ENCODE data around the gene TMEM252. TPM values are rescaled to one million over a fixed set of nuclear protein-coding genes. Genes with fewer than 3 reads are reported as not detected.

TMEM252 gene, protein sequence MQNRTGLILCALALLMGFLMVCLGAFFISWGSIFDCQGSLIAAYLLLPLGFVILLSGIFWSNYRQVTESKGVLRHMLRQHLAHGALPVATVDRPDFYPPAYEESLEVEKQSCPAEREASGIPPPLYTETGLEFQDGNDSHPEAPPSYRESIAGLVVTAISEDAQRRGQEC
- not detected for total RNA-seq

DNA sequence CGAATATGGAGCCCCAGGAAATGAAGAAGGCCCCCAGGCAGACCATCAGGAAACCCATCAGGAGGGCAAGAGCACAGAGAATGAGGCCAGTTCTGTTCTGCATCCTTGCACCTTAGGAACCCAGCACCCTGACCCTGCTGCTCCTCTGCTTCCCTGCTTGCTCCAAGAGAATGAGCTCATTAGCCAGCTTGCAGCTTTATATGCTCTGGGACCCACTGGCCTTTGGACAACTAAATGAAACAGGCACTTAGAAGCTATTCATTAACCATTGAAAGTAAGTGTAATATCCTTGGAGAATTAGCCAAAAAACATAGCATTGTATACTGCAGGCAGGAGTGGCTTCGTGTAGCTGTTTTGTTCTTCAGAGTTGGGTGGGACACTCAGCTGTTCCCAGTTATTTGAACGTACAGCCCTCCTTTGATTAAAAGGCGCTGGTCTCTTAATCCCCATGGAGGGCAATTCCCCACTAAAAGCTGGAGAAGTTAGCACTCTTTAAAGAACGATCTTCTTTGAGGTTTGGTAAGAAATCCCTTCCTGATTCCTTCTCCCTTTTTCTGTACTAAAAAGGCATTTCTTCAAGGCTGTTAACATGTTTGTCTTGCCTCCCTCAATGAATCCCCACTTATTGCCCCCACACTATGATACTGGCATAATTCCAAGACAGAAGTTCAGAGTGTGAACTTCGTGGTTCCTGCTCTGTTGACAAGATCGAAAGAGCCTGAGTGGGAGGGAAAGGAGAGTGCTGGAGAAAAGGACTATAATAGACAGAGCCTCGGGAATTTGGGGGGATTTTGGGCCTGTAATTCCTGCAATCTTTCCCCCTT lies at the start of gene TMEM252:
Gene TMEM252 (minus strand): TSS at position 172 of the 824 bp plus-strand sequence. CDS start 69 bp downstream, at position 103.
- no peak for DNase-seq

DNA sequence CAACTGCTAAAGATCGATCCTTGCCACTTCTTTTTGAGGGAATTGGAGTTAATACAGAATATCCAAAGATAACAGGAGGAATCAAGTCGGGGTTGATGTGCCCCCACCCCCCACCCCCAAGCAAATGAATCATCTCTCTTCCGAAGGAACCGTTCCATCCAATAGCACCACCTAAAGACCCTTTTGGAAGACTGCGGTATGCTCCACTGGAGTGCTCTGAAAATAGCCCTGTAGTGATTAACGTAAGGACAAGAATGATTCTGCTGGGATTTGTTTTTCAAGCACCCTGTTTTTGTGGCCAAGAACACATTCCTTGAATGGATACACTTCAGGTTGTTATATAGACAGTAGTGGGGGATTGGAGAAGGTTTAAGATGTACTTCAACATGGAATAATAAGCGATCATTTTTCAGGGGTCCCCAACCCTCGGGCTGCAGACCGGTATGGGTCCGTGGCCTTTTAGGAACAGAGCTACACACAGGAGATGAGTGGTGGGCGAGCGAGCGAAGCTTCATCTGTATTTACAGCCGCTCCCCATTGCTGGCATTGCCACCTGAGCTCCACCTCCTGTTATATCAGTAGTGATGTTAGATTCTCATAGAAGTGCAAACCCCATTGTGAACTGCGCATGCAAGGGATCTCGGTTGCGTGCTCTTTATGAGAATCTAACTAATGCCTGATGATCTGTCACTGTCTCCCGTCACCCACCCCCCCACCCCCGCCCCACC lies 44.5 kb upstream of the TMEM252 start:
- DNase-seq, result no peak

DNA sequence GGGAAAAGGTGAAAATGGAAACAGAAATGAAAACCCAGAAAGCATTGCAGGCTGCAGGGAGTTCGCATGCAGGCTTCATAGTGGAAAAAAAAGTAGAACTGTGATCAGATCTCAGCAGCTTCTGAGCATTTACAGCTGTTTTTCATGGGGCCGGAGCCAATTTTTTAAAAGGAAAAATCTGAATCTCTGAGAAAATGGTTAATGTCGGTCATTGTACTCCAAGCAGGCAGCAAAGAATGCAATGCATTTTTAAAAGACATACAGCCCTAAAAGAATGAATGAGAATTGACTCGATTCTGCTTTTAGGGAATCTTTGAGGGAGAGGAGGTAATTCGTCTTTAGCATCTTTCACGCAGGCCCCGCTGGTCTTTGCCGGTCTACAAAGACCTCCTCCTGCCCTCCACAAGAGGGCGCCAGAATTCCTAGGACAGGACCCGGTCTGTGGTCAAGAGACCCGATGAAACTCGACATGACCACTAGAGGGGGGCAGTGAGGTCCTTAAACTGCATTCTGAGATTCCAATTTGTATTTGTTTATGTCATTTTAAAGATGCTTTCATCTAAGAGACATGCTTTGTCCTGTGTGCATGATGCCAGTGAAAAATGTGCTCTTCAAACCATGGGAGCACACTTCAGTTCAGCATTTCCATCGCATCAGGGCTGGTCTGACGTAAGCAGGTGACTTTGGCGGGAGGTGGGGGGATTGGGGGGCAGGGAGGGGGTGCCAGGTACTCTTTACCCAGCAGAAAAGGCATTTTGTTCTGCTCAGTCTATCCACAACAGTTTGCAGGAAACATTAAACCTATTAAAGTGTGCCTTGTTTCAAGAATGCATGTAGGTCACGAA lies 43.7 kb upstream of the TMEM252 start:
- peak; percentile 84 for DNase-seq

DNA sequence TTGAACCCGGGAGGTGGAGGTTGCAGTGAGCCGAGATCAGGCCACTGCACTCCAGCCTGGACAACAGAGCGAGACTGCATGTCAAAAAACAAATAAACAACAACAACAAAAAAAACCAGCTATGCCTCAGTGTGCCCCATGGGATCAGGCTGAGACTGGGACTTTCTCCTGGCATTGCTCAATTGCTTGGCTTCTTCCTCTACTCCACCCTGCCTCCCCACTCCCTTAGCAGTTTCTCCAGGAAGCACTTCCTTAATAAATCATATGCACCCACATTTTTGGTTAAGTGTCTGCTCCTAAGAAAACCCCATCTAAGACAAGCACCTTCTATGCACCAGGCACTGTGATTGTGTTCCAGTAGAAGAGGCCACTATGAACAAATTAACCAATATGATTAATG lies 41.0 kb upstream of the TMEM252 start:
- no peak for DNase-seq

DNA sequence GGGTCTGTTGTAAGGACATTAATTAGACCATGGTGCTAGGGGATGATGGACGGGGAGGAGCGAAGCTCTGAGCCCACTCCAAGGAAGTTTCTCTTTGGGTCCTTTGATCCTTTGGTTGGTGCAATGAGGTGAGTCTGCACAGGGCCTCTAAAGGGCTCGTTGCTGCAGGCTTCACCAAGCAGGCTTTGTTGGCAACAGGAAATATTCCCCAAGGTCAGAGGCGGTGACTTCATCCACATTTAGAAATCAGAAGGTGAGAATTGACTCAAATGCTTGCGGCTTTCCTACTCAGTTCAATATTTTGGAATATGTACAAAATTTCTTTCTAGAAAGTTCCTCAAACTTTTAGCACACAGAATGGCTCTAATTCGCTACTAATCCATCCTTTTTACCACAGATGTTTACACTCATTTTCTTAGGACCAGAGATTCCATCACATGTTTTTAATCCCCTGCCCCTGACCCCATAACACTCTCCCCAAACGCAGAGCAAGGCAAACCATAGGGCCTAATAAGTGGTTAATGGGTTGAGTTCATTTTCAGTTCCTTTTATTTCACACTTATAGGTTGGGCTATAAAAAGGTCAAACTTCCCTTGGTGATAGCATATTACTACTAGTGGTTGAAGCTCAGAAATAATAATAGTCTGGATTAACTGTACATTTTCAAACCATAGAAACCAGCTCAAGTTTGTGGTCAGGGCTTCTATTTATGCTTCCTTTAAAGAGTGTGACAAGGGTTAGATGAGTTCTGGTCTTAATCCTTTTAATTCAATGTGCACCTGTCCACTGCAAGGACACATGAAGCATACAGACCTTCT lies 37.3 kb upstream of the TMEM252 start:
- DNase-seq, result no peak

DNA sequence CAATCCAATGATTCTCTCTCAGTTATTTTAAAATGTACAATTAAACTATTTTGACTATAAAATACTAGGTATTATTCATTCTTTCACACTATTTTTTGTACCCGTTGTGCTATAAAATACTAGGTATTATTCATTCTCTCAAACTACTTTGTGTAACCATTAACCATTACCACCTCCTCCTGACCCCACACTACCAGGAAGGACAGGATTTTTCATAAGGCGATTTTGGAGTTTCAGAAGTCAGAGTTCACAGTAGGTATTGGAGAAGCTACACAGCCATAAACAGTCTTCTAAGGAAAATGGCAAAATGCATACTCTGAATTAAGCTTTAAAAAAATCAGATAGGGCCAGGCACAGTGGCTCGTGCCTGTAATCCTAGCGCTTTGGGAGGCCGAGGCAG lies 35.1 kb upstream of the TMEM252 start:
- no peak for DNase-seq

DNA sequence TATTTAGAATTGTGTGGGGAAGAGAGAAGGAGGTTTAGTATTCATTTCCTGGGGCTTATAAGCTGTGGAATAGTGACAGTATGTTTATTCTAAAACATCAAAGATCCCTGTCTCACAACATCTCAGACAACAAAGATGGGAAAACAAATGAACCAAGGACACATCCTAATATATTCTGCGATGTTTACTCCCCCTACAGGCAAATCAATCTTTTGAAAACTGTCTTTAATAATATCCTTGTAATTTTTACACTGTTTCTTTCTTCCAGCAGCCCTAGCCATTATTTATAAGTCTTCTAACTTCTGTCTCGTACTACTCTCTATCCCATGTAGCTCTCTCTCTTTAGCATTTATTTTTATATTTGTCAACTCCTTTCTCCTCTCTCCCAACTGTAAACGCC lies 33.5 kb upstream of the TMEM252 start:
- no peak for DNase-seq

DNA sequence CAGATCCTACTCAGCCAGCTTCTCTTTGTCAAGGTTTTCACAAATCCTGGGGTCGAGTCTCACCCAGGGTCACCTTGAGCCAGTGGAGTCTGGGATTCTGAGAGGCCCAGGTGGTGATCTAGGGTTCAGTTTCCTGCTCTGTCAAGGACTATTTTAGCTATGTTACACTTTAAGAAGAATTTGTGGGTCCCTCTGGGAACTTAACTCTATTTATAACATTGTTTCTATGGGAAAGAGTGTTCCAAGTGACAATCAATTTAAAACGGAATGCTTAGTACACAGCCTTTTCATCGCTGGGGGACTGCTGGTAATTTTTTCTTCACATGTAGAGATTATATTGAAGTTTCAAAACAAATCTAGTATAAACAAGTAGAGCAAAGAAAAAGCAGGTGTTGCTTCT lies 26.9 kb upstream of the TMEM252 start:
- no peak for DNase-seq

DNA sequence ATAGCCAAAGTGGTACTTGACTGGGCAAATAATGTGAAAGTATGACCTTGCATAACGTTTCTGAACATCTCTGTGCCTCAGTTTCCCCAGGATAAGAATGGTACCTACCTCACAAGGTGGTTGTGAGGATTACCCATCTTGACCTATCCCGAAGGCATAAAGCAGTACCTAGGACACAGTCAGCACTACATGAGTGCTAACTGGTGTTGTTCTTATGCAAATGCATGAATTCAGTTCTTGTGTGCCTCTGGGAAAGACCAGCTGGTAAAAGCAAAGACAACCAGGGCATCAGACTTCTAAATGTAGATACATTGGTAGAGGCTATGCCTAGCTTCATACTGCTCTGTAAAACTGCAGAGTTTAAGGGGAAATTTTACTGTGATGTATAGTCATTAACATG lies 21.8 kb upstream of the TMEM252 start:
- no peak for DNase-seq

DNA sequence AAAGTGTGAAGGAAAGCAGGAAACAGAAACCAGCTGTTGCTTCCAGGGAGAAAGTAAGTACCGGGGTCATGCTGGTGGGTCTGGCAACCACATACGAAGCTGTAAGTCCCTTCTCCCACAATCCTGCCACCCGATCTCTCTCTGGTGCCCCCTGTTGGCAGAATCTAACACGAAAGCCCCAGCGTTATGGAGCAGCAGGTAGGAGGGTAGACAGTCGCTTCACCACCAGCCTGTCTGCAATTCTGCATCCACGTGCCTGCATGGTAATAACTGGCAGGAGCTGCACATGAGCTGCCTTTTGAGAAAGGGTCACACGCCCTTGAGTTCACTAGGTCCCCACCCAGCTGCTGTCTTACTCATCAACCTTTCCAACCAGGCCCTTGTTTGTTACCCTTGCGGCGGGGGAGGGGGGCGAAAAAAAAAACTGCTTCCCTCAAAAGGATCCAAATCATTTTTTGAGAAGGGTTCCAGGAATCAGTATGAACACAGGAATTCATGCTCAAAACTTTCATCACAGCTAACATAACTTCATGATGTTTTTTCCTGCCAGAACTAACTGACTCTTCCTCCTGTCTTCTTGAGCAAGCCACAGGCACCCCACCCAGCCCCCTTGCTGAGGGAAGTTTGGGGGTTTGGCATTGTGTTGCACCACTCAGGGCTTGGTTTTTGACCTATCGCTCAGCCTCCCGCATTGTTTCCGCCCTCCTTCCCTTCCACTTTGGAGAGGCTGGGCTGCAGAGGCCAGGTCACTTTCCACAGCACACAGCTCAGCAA lies 19.6 kb upstream of the TMEM252 start:
- DNase-seq, result peak; percentile 15

DNA sequence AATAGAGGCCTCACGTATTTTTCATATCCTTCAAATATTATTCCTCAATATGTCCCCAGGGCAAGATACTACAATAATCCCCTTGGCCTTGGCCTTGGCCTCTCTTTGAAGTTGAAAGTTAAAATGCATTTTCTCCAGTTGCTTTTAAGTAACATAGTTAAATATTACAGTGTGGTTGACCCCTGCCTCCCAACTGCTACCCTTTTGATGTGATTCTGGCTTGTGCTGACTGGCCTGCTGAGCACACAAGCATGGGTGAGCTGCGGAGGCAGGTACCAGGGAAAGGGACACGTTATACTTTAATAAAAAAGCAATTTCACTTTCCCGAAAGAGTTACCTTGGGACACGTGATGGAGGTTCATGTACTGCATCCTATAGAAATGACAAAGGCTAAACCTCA lies 17.9 kb upstream of the TMEM252 start:
- DNase-seq, result no peak

DNA sequence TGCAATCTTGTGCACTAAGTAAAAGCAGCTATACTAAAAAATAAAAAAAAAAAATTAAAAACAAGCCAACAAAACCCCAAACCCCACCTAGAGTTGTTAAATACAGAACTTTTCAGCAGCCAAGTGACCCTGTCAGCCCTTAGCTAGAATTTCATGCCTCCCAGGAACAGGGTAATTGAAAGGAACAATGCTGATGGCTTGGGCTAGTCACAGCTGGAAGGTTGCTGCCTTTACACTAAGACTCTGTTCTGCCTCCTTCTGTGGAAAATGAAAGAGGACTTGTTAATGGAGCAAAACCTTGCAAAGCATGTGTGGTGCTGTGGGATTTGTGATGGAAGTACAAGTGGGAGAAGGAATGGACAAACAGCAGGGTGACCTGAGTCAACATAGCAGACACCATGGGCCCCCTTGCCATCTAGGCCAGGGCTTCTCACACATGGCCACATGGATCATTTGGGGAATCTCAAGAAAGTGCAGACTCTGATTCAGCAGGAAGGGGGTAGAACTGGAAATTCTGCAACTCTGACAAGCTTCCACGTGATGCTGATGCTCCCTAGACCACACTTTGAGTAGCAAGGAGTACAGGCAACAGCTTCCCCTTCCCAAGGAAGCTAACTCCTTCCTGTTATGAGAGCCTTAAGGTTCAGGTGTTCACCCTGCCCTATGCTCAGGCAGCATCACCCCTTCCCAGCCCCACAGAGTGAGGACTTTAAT lies 14.9 kb upstream of the TMEM252 start:
- no peak for DNase-seq

DNA sequence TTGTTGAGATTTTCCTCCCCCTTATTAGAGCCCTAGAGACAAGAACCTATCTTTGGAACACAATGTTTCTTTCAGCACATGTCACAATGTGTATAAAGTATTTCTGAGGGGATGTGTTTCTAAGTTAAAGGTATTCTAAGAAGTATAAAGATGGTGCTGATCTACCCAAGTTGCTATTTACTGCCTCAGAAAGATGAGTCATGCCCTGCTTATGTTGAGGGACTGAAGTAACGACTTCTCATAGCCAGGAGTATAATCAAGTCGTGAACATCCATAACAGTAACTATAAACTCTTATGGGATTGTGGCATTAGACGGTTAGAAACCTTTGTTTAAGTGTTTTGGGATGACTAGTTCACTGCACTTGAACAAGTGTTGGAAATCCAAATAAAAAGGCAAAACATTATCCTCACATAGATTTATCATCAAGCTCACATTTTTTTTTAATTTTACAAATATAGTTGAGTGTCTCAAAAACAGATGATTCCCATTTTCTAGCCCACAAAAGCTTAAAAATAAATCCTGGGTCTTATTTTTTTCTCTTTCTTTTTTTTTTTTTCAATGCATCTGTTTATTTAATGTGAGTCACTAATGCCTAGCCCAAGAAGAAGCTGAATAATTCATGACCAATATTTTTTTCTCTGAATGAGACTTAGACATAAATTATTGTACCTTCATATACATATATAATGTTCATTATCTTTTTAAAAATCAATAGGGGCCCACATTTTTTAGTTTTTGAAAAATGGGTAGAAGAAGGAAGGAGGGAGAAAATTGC lies 12.2 kb upstream of the TMEM252 start:
- no peak for DNase-seq

DNA sequence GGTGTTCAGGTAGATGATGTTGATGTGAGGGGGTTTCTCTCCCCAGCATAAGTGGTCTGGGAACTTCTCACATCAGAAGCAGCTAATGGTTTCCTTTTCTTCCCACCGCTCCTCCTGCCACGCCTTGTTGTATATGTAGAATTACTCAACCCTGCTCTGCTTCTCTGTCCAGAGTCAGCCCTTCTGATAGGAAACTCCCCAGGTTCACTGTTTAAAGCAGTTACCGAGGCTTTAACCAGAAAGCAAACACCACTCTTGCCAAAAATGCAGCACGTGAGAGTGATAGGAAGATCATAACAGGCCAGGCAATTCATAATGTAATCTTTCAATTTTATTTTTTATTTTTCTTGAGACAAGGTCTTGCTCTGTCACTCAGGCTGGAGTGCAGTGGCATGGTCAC lies 10.5 kb upstream of the TMEM252 start:
- no peak for DNase-seq

DNA sequence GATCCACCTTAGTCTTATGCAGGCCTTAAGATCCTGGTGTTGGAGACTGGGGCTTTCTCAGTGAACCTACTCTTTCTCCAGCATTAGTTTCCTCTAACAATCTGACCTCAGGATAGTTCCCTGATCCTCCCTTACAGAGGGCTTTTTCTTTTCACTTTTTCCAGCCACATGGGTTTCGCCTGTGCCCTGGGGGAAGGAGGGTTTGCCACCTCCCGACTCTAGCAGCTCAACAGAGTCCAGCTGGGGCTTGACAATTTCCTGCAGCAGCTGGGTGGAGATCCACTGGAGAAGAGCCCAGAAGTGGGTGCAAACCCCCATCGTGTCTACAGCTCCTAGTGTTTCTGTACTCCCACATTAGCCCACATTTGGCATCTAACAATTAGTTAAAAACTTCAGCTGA lies 7.6 kb upstream of the TMEM252 start:
- DNase-seq, result no peak

DNA sequence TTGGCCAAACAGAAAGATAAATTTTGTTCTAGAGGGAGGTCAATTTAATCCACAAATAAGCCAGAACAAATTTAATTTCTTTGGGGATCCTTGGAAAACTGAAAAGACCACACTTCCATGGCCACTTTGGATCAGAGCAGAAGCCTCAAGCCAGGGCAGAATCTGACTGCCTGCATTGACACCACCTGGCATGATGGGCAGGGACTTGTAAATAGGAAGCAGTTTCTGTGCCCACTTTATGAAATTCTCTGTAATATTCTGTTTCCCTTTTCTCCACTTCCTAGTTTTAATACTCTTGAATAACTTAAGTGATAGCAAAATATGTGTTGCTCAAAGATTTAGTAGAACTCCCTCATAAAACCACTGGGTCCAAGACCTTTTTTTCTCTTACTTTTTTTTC lies 6.7 kb upstream of the TMEM252 start:
- no peak for DNase-seq

DNA sequence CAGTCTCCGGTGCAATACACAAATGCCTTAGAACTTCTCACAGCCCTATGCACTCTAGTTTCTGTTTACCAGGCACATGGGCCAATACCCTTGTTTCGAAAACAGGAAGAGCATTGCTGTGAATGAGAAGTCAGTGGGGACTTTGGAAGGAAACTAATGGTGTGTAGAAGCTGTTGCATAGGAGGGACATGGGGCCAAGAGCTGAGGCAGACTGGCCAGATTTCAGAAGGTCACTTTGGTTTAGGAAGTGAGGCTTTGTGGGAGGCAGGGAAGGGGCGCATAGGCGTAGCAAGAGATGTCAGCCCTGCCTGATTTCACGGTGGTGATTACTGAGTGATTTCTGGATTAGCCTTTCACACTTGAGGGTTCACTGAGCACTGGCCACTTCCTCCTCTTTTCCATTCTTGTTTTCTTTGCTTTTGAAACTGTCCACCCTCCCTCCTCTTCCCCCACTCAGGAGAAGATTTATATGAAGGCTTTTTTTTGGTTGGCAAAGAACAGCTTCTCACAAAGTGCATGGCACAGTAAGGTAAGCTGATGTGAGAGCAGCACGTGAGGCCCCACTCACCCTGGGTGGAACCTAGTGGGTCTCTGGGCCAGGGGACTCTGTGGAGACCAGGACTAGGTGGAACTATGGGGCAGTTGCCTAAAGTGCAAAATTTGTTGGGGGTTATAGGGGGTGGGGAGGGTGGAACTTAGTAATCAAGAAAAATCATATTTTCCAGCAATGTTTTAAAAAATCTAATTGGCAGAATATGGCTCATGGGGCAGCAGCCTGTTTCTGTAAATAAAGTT lies 6.1 kb upstream of the TMEM252 start:
- no peak for DNase-seq

DNA sequence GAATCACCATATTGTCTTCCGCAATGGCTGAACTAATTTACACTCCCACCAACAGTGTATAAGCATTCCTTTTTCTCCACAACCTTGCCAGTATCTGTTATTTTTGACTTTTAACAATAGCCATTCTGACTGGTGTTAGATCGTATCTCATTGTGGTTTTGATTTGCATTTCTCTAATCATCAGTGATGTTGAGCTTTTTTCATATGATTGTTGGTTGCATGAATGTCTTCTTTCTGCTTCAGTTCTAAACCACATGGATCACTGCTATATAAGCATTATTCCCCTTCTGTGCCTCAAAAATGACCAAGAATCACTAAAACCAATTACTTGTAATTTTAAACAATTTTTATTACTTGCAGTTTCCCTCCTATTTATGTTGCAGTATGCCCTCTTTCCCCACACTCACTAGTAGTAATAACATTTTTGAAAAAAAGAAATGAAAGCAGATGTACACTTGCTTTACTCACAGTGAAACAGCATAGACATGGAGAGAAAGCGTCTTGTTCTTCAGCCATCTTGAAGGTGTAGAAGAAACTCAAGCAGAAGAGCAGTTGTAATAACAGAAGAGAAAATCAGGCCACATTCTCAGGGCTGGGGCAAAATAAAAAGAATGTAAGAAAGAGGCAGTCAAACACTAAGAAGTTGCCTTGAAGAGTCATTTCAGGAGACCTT lies 4.5 kb upstream of the TMEM252 start:
- no peak for DNase-seq
